Stimulated activated CD4-positive, alpha-beta T cell treated with anti-CD3 and anti-CD28 coated beads, Interleukin-1b, Interleukin-23, amount 100 ng/mL, for 48 hours (primary cell): ENCODE results near the gene BHLHE23.

Experiments used
- DNase-seq: peaks from one replicate; pipeline ENCODE4 v3.0.0-alpha.2; 2020

The BHLHE23 gene

GRCh38 chr20:63007646-63008488 is 1.1 kb upstream of the BHLHE23 start:
- DNase-seq, result no peak

- no peak for DNase-seq
Observed at GRCh38 chr20:63007360-63007645, 539 bp upstream of the BHLHE23 start.

GRCh38 chr20:63005862-63006539 is 763 bp downstream of the BHLHE23 start:
- no peak for DNase-seq

- no peak for DNase-seq
Observed at GRCh38 chr20:63005365-63005861, 1.4 kb downstream of the BHLHE23 start.

- DNase-seq, result no peak
Observed at GRCh38 chr20:63004607-63005364, 2.0 kb downstream of the BHLHE23 start.

- DNase-seq, result no peak
Observed at GRCh38 chr20:63003546-63003945, 3.2 kb downstream of the BHLHE23 start.

GRCh38 chr20:63002511-63002910 is 4.3 kb downstream of the BHLHE23 start:
- no peak for DNase-seq

GRCh38 chr20:63000958-63001357 is 5.8 kb downstream of the BHLHE23 start:
- no peak for DNase-seq

- no peak for DNase-seq
Observed at GRCh38 chr20:63000036-63000435, 6.7 kb downstream of the BHLHE23 start.

- no peak for DNase-seq
Observed at GRCh38 chr20:62999580-62999979, 7.2 kb downstream of the BHLHE23 start.

GRCh38 chr20:62998449-62998848 is 8.3 kb downstream of the BHLHE23 start:
- DNase-seq, result no peak

- DNase-seq, result no peak
Observed at GRCh38 chr20:62997417-62998035, 9.2 kb downstream of the BHLHE23 start.

- DNase-seq, result no peak
Observed at GRCh38 chr20:62996596-62996982, 10.2 kb downstream of the BHLHE23 start.

- no peak for DNase-seq
Observed at GRCh38 chr20:62995898-62996595, 10.7 kb downstream of the BHLHE23 start.

- DNase-seq, result no peak
Observed at GRCh38 chr20:62995481-62995880, 11.3 kb downstream of the BHLHE23 start.

- no peak for DNase-seq
Observed at GRCh38 chr20:62994869-62995281, 11.9 kb downstream of the BHLHE23 start.

GRCh38 chr20:62993856-62994494 is 12.8 kb downstream of the BHLHE23 start:
- DNase-seq, result no peak

GRCh38 chr20:62991863-62992262 is 14.9 kb downstream of the BHLHE23 start:
- DNase-seq, result no peak

GRCh38 chr20:62991196-62991807 is 15.5 kb downstream of the BHLHE23 start:
- DNase-seq, result no peak

- DNase-seq, result no peak
Observed at GRCh38 chr20:62990306-62990825, 16.4 kb downstream of the BHLHE23 start.

GRCh38 chr20:62989201-62989601 is 17.6 kb downstream of the BHLHE23 start:
- peak; percentile 27 for DNase-seq
